HepG2 (cell line): ENCODE data around the gene ATP10D.
"Not testable (repeated sequence)": the region's sequence is repeated elsewhere in the genome, so short reads cannot be mapped to it uniquely, and the experiment has no call there.

Experiments
- ARNT ChIP-seq: fragments of 450-650 bp; IDR thresholded peaks from 2 replicates; pipeline ENCODE4 v1.6.1; 2017
- ATF6 ChIP-seq: sonication (generic); formaldehyde crosslinking; conservative IDR thresholded peaks from 2 replicates; pipeline ENCODE4 v1.4.0; 2020; ENCODE audit warnings: missing genetic modification reagents
- CREB1 ChIP-seq, 2 experiments: fragments of 450-650 bp in 1 of 2; IDR thresholded peaks; 2 replicates each; pipeline ENCODE4 v1.6.1; 2016 to 2017; ENCODE audit warnings: control low read depth in 1 of 2, mild to moderate bottlenecking in 1 of 2, missing compliant biosample characterization in 1 of 2, missing genetic modification characterization in 1 of 2
- CTCF ChIP-seq: sonication (generic); formaldehyde crosslinking; IDR thresholded peaks from 2 replicates; pipeline ENCODE4 v1.5.0; 2020; ENCODE audit warnings: mild to moderate bottlenecking, missing genetic modification reagents, moderate library complexity
- EP300 ChIP-seq, 3 experiments: sonication (generic) in 1 of 3; formaldehyde crosslinking in 1 of 3; IDR thresholded peaks; 2 replicates each; pipeline versions ENCODE4 v1.5.1 to v1.6.1; 2011 to 2020; ENCODE audit warnings: low read depth in 2 of 3, low read length in 2 of 3, borderline replicate concordance in 1 of 3, improper control_type of control experiment in 1 of 3, mild to moderate bottlenecking in 1 of 3, missing genetic modification reagents in 1 of 3, moderate library complexity in 1 of 3
- EZH2 ChIP-seq: conservative IDR thresholded peaks from 2 replicates; pipeline ENCODE4 v1.6.1; 2012; ENCODE audit warnings: mild to moderate bottlenecking, low read depth, low read length, moderate library complexity
- HMGXB3 ChIP-seq: sonication (generic); formaldehyde crosslinking; IDR thresholded peaks from 2 replicates; pipeline ENCODE4 v1.4.0; 2020; ENCODE audit warnings: missing genetic modification reagents, borderline replicate concordance
- POLR2A ChIP-seq, 2 experiments: IDR thresholded peaks; 2 replicates each; pipeline ENCODE4 v1.6.1; 2011; ENCODE audit warnings: low read depth in 2 of 2, low read length in 2 of 2, mild to moderate bottlenecking in 1 of 2, moderate library complexity in 1 of 2; ENCODE audit not compliant: insufficient read depth in 1 of 2
- RNF219 ChIP-seq: sonication (generic); formaldehyde crosslinking; IDR thresholded peaks from 2 replicates; pipeline ENCODE4 v1.5.0; 2020; ENCODE audit warnings: mild to moderate bottlenecking, missing genetic modification reagents
- SOX6 ChIP-seq, 2 experiments: fragments of 450-650 bp in 1 of 2; sonication (generic) in 1 of 2; formaldehyde crosslinking in 1 of 2; IDR thresholded peaks; 2 replicates each; pipeline versions ENCODE4 v1.4.0 to v1.6.1; 2017 to 2020; ENCODE audit warnings: antibody characterized with exemption in 1 of 2, mild to moderate bottlenecking in 1 of 2, missing genetic modification reagents in 1 of 2

- TF ChIP-seq CTCF (CRISPR knock-in tag); SOX6 (IDR thresholded peaks at IDR 0.05); SOX6 (CRISPR knock-in tag; IDR thresholded peaks at IDR 0.05); ARNT; ATF6; EZH2; HMGXB3 (CRISPR knock-in tag); RNF219; CREB1 (IDR thresholded peaks at IDR 0.05); CREB1 (CRISPR knock-in tag; IDR thresholded peaks at IDR 0.05); EP300 (IDR thresholded peaks at IDR 0.05; ENCODE audit: low read depth in 2 of 2, low read length in 2 of 2); EP300 (CRISPR knock-in tag; IDR thresholded peaks at IDR 0.05; ENCODE audit: borderline replicate concordance); POLR2A (IDR thresholded peaks at IDR 0.05; ENCODE audit: insufficient read depth in 1 of 2, low read depth in 2 of 2, low read length in 2 of 2): not testable (repeated sequence)
Measured at GRCh38 chr4:47486727-47487126, 1.7 kb downstream of the ATP10D start.
